HG02885 (cell line): ENCODE data around the gene SERTM2.

Experiments used
- ATAC-seq: cut with Tn5 transposase; IDR thresholded peaks from one replicate; pipeline ENCODE4 v1.9.1; 2021; ENCODE audit warnings: mild to moderate bottlenecking; ENCODE audit not compliant: unreplicated experiment, poor library complexity

SERTM2 gene

DNA sequence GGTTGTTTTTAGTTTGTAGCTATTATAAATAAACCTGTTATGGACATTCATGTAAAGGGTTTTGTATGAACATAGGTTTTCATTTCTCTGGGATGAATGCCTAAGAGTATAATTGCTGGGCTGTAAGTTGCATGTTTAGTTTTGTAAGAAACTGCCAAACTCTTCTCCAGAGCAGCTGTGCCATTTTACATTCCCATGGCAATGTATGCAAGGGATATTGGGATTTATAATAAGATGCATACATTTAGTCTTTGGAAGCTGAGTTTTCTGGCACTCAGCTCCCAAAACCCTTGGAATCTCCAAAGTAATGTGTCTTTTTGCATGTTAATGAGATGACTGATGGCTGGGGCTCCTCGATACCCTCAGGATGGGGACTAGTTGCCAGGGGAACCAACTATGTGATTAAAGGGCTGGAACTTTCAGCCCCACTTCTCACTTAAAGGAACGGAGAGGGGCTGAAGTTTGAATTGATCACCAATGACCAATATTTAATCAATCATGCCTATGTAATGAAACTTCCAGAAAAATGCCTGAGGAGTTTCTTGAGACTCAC lies 44.0 kb downstream of the SERTM2 start:
- ATAC-seq: no peak

DNA sequence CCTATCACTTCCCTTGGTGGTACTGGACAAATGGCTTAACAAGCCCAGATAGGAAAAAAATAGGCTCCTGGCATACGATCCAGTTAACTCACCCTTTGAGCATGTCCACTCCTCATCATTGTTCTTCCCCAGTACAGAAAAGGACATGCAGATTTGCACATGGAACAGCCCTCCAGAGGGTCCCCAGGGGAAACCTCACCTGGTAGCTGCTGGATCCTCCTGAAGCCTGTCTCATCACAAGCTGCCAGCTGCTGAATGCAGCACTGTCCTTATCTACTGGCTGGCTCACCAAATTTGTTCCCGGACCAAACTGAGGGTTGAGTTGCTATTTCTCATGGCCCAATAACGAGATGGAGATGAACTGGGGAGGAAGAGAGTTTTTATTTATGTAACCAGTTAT lies 49.4 kb downstream of the SERTM2 start:
- ATAC-seq: no peak

DNA sequence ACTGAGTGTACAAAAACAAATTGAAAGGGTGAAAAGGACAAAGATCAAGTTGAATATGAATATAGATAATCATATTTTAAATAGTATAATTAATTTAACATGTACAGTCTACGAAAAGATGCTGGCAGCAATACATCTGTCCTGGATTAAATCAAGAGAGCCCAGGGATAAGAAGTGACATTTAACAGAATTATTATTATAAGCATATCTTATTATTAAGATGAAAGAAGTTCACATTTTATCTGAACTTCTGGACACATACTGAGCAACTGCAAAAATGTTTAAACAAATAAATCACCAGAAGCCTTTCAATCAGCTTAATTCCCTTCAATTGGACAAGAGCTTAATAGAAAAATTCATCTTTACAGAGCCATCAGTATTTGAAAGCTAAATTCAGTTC lies 50.4 kb downstream of the SERTM2 start:
- ATAC-seq: no peak

DNA sequence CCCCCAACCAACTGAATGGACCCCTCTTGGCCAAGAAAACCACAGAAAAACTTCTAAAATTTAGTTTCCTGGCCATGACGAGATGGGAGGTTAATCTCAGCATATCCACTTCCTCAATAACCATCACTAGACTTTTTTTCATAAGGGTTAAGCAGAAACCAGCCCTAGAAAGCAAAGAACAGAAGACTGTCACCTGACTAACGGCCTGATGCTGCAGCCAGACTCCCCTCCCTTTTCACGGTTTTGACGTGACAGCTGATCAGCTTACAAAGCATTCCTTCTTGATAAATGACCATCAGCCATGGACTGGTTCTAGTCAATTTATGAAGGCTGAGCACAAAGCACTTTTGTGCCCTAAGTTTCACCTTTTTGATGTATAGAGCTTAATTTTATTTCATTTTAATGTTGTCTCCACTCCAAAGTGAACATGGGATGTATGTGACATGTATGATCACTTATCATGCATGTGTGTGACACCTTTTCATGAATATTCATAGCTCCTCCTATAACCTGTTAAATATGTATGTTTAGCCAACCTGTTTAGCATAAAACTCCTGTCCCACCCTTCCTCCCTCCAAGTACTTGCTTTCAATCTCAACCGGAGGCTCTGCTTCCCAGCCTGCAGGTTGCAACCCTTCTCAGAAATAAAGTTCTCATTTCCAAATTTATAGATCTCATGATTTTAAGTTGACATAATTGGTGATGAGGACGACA lies 56.3 kb downstream of the SERTM2 start:
- ATAC-seq: peak; percentile 58

DNA sequence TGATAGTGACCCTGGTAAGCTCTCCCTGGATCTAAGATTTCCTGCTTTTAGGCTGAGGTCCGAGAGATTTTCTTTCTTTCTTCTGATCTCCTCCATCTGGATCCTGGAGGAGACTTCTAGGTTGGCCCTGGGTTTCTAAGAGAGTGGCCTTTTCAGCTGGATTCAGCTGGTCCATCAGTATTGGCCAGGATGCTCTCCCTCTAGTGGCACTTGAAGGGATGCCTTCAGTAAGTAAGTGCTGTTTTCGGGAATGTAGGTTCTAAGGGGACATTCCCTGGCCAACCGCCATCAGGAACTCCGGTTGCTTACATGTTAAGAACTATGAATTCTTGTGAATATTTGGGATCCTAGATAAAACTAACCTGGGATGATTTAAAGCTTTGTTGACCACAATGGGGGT lies 56.9 kb downstream of the SERTM2 start:
- ATAC-seq: no peak

DNA sequence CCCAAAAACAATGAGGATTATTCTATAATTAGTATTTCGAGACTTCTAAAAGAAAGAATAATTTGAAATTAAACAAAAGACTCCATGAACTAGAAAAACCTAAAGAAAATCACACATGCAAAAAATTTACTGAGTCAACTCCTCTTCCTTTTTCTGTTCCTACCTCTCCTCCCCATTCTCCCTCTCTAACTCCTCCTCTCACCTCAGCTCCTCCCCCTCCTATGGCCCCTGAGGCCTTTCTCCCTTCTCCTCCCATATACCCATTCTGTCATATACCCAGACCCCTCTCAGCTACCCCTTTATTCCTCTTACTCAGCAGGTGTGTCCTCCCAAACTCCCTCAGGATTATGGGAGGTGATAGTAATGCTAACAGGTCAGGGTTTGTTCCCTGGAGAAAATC lies 57.4 kb downstream of the SERTM2 start:
- no peak for ATAC-seq
